Brain microvascular endothelial cell (primary cell): ENCODE data around the gene WASL.

ENCODE experiments used
- DNase-seq: peaks from one replicate; pipeline ENCODE4 v3.0.0-alpha.2; 2020
- H3K27ac ChIP-seq: fragments of 250-450 bp; sonication (Bioruptor Pico); 2 replicates; pipeline ENCODE4 v1.5.1; 2020; ENCODE audit warnings: mild to moderate bottlenecking, moderate library complexity
- H3K27me3 ChIP-seq: fragments of 250-450 bp; sonication (Bioruptor Pico); replicated peaks from 2 replicates; pipeline ENCODE4 v1.5.1; 2020; ENCODE audit warnings: mild to moderate bottlenecking
- H3K36me3 ChIP-seq: fragments of 250-450 bp; sonication (Bioruptor Pico); replicated peaks from 2 replicates; pipeline ENCODE4 v1.5.1; 2020; ENCODE audit warnings: mild to moderate bottlenecking
- H3K4me3 ChIP-seq: 2 replicates; pipeline ENCODE4 v1.5.1; 2011; ENCODE audit warnings: low read depth, mild to moderate bottlenecking, control low read depth, low read length, moderate library complexity
- CTCF ChIP-seq: IDR thresholded peaks from 2 replicates; pipeline ENCODE4 v1.5.1; 2011; ENCODE audit warnings: low read depth, mild to moderate bottlenecking, moderate library complexity, low read length, control low read depth, inconsistent platforms; ENCODE audit errors: missing control alignments
- in situ Hi-C: cut with HindIII; loops from 2 replicates; pipeline ENCODE4 v1.10.0; 2017; ENCODE audit warnings: low sequenced_read_pairs, low pct_ligation_motif_present

Gene WASL

GRCh38 chr7:123643495-123644441 lies 105.0 kb downstream of the WASL start:
- DNase-seq, result peak; percentile 49
- TF ChIP-seq CTCF, result no peak

DNA sequence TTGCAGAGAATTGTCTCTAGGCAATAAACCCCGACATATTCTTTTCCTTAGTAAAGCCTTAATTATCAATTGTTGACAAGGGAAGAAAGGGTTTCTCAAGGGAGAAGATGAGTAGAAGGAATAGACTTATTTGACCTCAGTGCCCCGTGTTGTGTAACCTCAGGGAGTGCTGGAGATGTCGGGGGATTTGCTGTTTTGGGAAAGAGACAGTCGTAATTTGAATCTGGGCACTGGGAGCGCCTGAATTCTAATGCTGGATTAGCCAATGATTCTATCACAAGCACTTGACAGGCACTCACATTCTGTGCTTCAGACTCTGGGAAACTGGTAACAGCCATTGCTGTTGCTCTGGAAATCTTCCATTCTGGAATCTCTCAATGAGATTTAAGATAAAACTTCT lies 106.9 kb downstream of the WASL start:
- no peak for DNase-seq
- Histone ChIP-seq H3K4me3 (no peak overlapping the region), H3K27ac (no peak overlapping the region), H3K27me3 (no peaks in the 10 kb centered on the region), H3K36me3 (no peaks in the 10 kb centered on the region)
- TF ChIP-seq CTCF, result no peak
- in situ Hi-C loops, result loop anchor here (25.0 kb wide), 1 partner anchor 220 kb away; no protein-coding TSS in a partner anchor

More at GRCh38 chr7:123643495-123644441, 105.0 kb downstream of the WASL start:
- Histone ChIP-seq H3K27me3 (no peaks in the 10 kb centered on the region), H3K36me3 (no peaks in the 10 kb centered on the region), H3K27ac (no peak overlapping the region), H3K4me3 (peak overlapping the region; percentile 33)
- in situ Hi-C loops, result loop anchor here (25.0 kb wide), 1 partner anchor 219 kb away; no protein-coding TSS in a partner anchor

DNA sequence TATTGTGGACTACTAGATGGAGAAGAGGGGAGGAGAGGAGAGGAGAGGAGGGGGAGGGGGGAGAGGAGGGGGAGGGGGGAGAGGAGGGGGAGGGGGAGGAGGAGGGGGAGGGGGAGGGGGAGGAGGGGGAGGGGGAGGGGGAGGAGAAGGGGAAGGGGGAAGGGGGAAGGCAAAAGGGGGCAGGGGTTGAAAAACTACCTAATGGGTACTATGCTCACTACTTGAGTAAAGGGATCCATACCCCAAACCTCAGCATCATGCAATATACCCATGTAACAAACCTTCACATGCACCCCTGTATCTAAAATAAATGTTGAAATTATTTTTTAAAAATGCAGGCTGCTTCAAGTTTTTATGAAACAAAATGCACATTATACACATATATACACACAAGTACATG lies 108.2 kb downstream of the WASL start:
- no peak overlapping the region for H3K27ac ChIP-seq
- H3K4me3 ChIP-seq, result no peak overlapping the region
- in situ Hi-C loops, result loop anchor here (25.0 kb wide), 1 partner anchor 222 kb away; no protein-coding TSS in a partner anchor
- no peaks in the 10 kb centered on the region for H3K27me3 ChIP-seq
- DNase-seq, result no peak
- no peak for TF ChIP-seq CTCF
- H3K36me3 ChIP-seq, result no peaks in the 10 kb centered on the region

DNA sequence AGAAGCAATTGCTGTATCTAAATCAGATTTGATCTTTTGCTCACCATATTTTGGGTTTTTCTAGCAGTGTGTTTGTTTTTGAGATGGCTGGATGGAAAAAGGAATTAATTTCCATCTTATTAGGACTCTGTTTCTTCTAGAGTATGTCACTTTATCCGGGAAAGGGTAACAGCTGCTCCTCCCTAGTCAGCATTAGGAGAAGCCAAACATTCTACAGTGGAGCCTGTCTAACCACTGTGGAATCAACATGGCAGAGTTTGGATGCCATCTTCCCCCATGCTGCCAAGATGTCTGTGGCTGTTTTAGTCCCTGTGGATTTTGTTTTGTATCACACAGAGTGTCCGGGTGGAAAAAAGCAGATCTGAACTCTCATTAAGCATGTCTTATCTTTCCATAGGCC lies 109.2 kb downstream of the WASL start:
- in situ Hi-C loops, result loop anchor here (25.0 kb wide), 1 partner anchor 223 kb away; no protein-coding TSS in a partner anchor
- no peak for DNase-seq
- Histone ChIP-seq H3K36me3 (no peaks in the 10 kb centered on the region), H3K4me3 (no peak overlapping the region), H3K27me3 (no peaks in the 10 kb centered on the region), H3K27ac (no peak overlapping the region)
- no peak for TF ChIP-seq CTCF

- Histone ChIP-seq H3K27ac (no peak overlapping the region), H3K36me3 (no peaks in the 10 kb centered on the region), H3K4me3 (no peak overlapping the region), H3K27me3 (no peaks in the 10 kb centered on the region)
- TF ChIP-seq CTCF, result no peak
- in situ Hi-C loops, result loop anchor here (25.0 kb wide), 1 partner anchor 224 kb away; no protein-coding TSS in a partner anchor
- DNase-seq, result no peak
Observed at GRCh38 chr7:123637878-123638277, 110.9 kb downstream of the WASL start.
